ENCODE measurements around the gene ZNRF4.
A peak's percentile ranks its signal among the peaks of the same experiment; 100 is the strongest.

ZNRF4 gene

DNA sequence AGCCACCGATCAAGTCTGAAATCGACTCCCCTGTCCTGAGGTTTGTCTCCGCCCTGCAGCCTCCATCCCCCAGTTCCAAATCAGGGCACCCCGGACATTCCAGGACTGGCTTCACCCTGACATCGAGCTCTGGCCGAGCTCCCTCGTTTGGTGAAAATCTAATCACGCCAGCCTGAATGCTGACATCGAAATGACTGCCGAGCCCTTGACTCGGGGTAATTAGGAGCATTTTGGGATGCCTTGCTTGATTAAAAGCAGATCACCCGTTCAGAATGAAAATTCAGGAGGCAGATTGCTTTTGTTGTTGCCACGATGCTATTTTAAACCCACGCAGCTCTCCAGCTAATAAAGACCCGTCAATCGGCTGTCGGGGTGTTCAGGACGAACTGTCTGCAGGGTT, 34.3 kb downstream of the ZNRF4 start:
- H3K9me3 Mint-ChIP-seq: no peaks in the 10 kb centered on the region
- H3K27ac Mint-ChIP-seq: no peak overlapping the region
- H3K4me1 Mint-ChIP-seq: peaks cover 21% of the 10 kb centered on the region
- no peak for DNase-seq
- peaks cover 81% of the 10 kb centered on the region for H3K27me3 Mint-ChIP-seq (ENCODE audit: low read depth, poor library complexity)
- no peaks in the 10 kb centered on the region for H3K36me3 Mint-ChIP-seq (ENCODE audit: low read depth)
- no peak overlapping the region for H3K4me3 Mint-ChIP-seq
- TF ChIP-seq, protein P1, sequence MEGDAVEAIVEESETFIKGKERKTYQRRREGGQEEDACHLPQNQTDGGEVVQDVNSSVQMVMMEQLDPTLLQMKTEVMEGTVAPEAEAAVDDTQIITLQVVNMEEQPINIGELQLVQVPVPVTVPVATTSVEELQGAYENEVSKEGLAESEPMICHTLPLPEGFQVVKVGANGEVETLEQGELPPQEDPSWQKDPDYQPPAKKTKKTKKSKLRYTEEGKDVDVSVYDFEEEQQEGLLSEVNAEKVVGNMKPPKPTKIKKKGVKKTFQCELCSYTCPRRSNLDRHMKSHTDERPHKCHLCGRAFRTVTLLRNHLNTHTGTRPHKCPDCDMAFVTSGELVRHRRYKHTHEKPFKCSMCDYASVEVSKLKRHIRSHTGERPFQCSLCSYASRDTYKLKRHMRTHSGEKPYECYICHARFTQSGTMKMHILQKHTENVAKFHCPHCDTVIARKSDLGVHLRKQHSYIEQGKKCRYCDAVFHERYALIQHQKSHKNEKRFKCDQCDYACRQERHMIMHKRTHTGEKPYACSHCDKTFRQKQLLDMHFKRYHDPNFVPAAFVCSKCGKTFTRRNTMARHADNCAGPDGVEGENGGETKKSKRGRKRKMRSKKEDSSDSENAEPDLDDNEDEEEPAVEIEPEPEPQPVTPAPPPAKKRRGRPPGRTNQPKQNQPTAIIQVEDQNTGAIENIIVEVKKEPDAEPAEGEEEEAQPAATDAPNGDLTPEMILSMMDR (IDR thresholded peaks at IDR 0.05): no peak

GRCh38 chr19:5491565-5491964, 36.3 kb downstream of the ZNRF4 start:
- peaks cover 18% of the 10 kb centered on the region for H3K4me1 Mint-ChIP-seq
- no peak overlapping the region for H3K27ac Mint-ChIP-seq
- H3K9me3 Mint-ChIP-seq: no peaks in the 10 kb centered on the region
- TF ChIP-seq, protein P1 (IDR thresholded peaks at IDR 0.05): no peak
- H3K27me3 Mint-ChIP-seq (ENCODE audit: low read depth, poor library complexity): peaks cover 87% of the 10 kb centered on the region
- DNase-seq: no peak
- H3K4me3 Mint-ChIP-seq: no peak overlapping the region
- H3K36me3 Mint-ChIP-seq (ENCODE audit: low read depth): no peaks in the 10 kb centered on the region

GRCh38 chr19:5492281-5492634, 37.0 kb downstream of the ZNRF4 start:
- no peaks in the 10 kb centered on the region for H3K9me3 Mint-ChIP-seq
- peaks cover 87% of the 10 kb centered on the region for H3K27me3 Mint-ChIP-seq (ENCODE audit: low read depth, poor library complexity)
- TF ChIP-seq, protein P1 (IDR thresholded peaks at IDR 0.05): no peak
- peaks cover 18% of the 10 kb centered on the region for H3K4me1 Mint-ChIP-seq
- H3K4me3 Mint-ChIP-seq: no peak overlapping the region
- no peak for DNase-seq
- no peaks in the 10 kb centered on the region for H3K36me3 Mint-ChIP-seq (ENCODE audit: low read depth)
- H3K27ac Mint-ChIP-seq: no peak overlapping the region

- H3K27me3 Mint-ChIP-seq (ENCODE audit: low read depth, poor library complexity): peaks cover 90% of the 10 kb centered on the region
- no peak for DNase-seq
- H3K36me3 Mint-ChIP-seq (ENCODE audit: low read depth): no peaks in the 10 kb centered on the region
- TF ChIP-seq, protein P1 (IDR thresholded peaks at IDR 0.05): no peak
- peaks cover 18% of the 10 kb centered on the region for H3K4me1 Mint-ChIP-seq
- no peak overlapping the region for H3K27ac Mint-ChIP-seq
- H3K9me3 Mint-ChIP-seq: no peaks in the 10 kb centered on the region
- H3K4me3 Mint-ChIP-seq: peak overlapping the region; percentile 63
These were observed 37.6 kb downstream of the ZNRF4 start for GRCh38 chr19:5492635-5493409.

GRCh38 chr19:5494773-5495172, 39.6 kb downstream of the ZNRF4 start:
- DNase-seq: no peak
- Mint-ChIP-seq H3K4me1 (peaks cover 14% of the 10 kb centered on the region), H3K9me3 (no peaks in the 10 kb centered on the region), H3K27me3 (ENCODE audit: low read depth, poor library complexity) (peaks cover 89% of the 10 kb centered on the region), H3K36me3 (ENCODE audit: low read depth) (no peaks in the 10 kb centered on the region), H3K27ac (no peak overlapping the region), H3K4me3 (no peak overlapping the region)
- TF ChIP-seq, protein P1 (IDR thresholded peaks at IDR 0.05): no peak

GRCh38 chr19:5495792-5496191, 40.6 kb downstream of the ZNRF4 start:
- Mint-ChIP-seq H3K9me3 (no peaks in the 10 kb centered on the region), H3K4me3 (no peak overlapping the region), H3K27me3 (ENCODE audit: low read depth, poor library complexity) (peaks cover 89% of the 10 kb centered on the region), H3K4me1 (peaks cover 8% of the 10 kb centered on the region), H3K27ac (no peak overlapping the region), H3K36me3 (ENCODE audit: low read depth) (no peaks in the 10 kb centered on the region)
- TF ChIP-seq, protein P1 (IDR thresholded peaks at IDR 0.05): no peak
- DNase-seq: no peak
